ENCODE results near the gene THSD8. TPM values are rescaled to one million over a fixed set of nuclear protein-coding genes. Genes with fewer than 3 reads are reported as not detected.
A peak's percentile ranks its signal among the peaks of the same experiment; 100 is the strongest.

The THSD8 gene
- total and polyA plus RNA-seq, 2 of the 8 experiments (the other 6 are each of a cell fraction or from before 2014, with no cell fraction given): 8.2 to 42.3 TPM

GRCh38 chr19:12757544-12758274 lies 44.2 kb upstream of the THSD8 start (continued):
- peak; percentile 53; the same call in 1 of the 2 replicates for TF ChIP-seq TBP (IDR thresholded peaks at IDR 0.05; ENCODE audit: low read depth, low read length)
- peak; percentile 10; the same call in 1 of the 2 replicates for TF ChIP-seq EGR1 (IDR thresholded peaks at IDR 0.05; ENCODE audit: borderline replicate concordance, low read depth, low read length)
- no peak for TF ChIP-seq JUN (IDR thresholded peaks at IDR 0.05; ENCODE audit: low read depth, low read length)
- no peak; the same call in 1 of the 2 replicates for TF ChIP-seq POLR2AphosphoS5 (IDR thresholded peaks at IDR 0.05; ENCODE audit: low read depth, low read length)

Measured in H1 (cell line).